GM10266 (cell line): ENCODE data around the gene NXF3.
"Not testable (repeated sequence)": the region's sequence is repeated elsewhere in the genome, so short reads cannot be mapped to it uniquely, and the experiment has no call there.

Experiments used
- DNase-seq: peaks from one replicate; pipeline ENCODE4 v3.0.0; 2012; ENCODE audit errors: extremely low spot score
- TF ChIP-seq, protein P1 (sequence below): IDR thresholded peaks from 2 replicates; pipeline ENCODE4 v1.5.1; 2012; ENCODE audit warnings: mild to moderate bottlenecking, low read depth; ENCODE audit not compliant: control insufficient read depth, insufficient read depth; ENCODE audit errors: missing control alignments

The NXF3 gene, protein sequence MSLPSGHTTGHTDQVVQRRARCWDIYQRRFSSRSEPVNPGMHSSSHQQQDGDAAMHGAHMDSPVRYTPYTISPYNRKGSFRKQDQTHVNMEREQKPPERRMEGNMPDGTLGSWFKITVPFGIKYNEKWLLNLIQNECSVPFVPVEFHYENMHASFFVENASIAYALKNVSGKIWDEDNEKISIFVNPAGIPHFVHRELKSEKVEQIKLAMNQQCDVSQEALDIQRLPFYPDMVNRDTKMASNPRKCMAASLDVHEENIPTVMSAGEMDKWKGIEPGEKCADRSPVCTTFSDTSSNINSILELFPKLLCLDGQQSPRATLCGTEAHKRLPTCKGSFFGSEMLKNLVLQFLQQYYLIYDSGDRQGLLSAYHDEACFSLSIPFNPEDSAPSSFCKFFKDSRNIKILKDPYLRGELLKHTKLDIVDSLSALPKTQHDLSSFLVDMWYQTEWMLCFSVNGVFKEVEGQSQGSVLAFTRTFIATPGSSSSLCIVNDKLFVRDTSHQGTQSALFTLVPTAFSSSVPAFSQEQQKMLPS

DNA sequence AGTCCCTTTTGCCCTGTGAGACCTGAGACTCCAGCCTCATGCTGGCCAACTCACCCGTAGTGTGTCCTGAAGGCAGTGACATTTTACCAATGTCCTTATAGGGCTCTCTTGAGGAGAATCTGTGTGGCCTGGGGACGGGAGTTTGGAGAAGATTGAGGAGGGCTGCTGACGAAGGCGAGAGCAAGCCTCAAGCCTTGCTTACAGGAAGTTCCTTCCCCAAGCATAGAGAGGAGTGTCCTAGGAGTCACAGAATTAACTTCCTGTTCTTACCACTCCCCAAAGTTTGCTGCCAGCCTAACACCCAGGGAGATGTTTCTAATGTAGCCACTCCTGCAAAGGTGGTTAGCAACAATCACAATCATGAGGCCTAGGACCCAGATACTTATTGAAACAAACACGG is at the start of gene NXF3:
Gene NXF3, minus strand, starts transcription at position 202 of the 400 bp plus-strand sequence. Its CDS starts 120 bp downstream, at position 82.
- TF ChIP-seq, protein P1, sequence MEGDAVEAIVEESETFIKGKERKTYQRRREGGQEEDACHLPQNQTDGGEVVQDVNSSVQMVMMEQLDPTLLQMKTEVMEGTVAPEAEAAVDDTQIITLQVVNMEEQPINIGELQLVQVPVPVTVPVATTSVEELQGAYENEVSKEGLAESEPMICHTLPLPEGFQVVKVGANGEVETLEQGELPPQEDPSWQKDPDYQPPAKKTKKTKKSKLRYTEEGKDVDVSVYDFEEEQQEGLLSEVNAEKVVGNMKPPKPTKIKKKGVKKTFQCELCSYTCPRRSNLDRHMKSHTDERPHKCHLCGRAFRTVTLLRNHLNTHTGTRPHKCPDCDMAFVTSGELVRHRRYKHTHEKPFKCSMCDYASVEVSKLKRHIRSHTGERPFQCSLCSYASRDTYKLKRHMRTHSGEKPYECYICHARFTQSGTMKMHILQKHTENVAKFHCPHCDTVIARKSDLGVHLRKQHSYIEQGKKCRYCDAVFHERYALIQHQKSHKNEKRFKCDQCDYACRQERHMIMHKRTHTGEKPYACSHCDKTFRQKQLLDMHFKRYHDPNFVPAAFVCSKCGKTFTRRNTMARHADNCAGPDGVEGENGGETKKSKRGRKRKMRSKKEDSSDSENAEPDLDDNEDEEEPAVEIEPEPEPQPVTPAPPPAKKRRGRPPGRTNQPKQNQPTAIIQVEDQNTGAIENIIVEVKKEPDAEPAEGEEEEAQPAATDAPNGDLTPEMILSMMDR: no peak
- DNase-seq: no peak

DNA sequence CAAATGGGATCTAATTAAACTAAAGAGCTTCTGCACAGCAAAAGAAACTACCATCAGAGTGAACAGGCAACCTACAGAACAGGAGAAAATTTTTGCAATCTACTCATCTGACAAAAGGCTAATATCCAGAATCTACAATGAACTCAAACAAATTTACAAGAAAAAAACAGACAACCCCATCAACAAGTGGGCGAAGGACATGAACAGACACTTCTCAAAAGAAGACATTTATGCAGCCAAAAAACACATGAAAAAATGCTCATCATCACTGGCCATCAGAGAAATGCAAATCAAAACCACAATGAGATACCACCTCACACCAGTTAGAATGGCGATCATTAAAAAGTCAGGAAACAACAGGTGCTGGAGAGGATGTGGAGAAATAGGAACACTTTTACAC is 43.6 kb upstream of the NXF3 start:
- DNase-seq: not testable (repeated sequence)

DNA sequence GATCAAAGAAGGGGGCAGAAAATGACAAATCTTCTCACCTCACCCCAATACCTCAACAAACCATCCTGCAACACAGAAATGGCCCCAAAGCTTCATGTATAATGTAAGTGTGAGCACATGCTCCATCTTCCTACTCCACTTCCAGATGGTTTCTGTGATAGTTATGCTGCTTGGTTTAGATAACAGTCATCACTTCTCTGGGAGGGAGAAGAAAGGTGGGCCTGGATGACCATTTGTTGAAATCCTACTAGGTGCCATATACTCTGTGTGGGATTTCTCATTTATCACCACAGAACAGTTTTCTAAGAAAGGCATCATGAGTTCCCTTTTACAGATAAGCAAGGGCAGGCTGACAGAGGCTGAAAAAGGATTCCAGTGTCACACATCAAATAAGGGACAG is 31.3 kb upstream of the NXF3 start:
- TF ChIP-seq, protein P1: no peak
- DNase-seq: no peak

DNA sequence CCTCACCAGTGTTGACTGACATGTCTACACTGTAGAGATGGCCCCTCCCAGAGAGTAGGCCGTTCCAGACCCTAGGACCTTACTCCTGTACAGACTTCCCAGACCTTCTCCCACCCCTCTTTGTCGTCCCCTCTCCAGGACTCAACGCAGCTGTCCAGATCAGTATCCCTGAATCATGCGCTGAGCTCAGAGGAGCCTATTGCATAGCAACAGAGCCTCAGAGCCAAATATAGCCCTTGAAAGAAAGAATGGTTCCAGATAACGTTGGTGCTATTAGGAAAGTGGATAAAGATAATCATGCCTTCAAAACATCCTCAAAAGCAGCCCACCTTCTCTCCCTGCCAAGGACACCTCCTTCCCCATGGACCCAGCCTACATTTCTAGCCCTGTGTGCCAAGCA is 27.8 kb upstream of the NXF3 start:
- TF ChIP-seq, protein P1: no peak
- DNase-seq: no peak

DNA sequence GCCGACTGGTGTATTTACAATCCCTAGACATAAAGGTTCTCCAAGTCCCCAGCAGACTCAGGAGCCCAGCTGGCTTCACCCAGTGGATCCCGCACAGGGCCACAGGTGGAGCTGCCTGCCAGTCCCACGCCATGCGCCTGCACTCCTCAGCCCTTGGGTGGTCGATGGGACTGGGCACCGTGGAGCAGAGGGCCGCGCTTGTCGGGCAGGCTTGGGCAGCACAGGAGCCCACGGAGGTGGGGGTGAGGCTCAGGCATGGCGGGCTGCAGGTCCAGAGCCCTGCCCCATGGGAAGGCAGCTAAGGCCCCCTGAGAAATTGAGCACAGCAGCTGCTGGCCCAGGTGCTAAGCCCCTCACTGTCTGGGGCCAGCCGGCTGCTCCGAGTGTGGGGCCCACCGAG is 24.0 kb upstream of the NXF3 start:
- not testable (repeated sequence) for DNase-seq

DNA sequence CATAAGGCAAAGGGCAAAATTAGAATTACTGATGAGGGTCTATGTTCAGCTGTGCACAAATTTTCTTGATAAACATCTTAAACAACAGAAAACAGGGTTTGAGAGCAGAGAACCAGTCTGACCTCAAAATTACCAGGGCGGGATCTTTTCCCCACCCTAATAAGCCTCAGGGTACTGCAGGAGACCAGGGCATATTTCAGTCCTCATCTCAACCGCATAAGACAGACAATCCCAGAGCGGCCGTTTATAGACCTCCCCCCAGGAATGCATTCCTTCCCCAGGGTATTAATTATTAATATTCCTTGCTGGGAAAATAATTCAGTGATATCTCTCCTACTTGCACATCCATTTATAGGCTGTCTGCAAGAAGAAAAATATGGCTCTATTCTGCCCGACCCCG is 16.6 kb upstream of the NXF3 start:
- not testable (repeated sequence) for DNase-seq

DNA sequence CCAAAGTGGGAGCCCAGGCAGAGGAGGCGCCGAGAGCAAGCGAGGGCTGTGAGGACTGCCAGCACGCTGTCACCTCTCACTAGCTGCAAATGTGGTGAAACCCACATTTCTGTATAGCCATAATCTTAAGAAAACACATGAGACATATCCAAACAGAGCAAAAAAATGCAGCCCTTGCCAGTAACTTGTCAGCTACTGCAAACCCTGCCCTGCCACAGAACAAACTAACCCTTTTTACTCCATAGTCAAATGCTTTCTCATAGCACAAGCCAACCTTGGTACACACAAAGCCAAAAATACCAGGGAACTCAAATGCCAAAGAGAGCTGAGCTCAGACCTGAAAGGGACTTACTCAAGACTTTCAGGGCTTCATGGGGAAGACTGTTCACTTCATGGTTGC is 14.9 kb upstream of the NXF3 start:
- no peak for DNase-seq
- TF ChIP-seq, protein P1: no peak

DNA sequence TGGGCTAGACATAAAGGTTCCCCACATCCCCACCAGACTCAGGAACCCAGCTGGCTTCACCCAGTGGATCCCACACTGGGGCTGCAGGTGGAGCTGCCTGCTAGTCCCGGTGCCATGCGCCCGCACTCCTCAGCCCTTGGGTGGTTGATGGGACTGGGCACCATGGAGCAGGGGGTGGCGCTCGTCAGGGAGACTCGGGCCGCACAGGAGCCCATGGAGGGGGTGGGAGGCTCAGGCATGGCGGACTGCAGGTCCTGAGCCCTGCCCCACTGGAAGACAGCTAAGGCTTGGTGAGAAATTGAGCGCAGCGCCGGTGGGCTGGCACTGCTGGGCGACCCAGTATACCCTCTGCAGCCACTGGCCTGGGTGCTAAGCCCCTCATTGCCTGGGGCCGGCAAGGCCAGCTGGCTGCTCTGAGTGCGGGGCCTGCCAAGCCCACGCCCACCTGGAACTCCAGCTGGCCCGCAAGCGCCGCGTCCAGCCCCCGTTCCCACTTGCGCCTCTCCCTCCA is 14.3 kb upstream of the NXF3 start:
- DNase-seq: not testable (repeated sequence)

DNA sequence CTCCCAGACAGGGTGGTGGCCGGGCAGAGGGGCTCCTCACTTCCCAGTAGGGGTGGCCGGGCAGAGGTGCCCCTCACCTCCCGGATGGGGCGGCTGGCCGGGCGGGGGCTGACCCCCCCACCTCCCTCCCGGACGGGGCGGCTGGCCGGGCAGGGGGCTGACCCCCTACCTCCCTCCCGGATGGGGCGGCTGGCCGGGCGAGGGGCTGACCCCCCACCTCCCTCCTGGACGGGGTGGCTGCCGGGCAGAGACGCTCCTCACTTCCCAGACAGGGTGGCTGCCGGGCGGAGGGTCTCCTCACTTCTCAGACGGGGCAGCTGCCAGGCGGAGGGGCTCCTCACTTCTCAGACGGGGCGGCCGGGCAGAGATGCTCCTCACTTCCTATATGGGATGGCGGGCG is 11.4 kb upstream of the NXF3 start:
- DNase-seq: not testable (repeated sequence)

DNA sequence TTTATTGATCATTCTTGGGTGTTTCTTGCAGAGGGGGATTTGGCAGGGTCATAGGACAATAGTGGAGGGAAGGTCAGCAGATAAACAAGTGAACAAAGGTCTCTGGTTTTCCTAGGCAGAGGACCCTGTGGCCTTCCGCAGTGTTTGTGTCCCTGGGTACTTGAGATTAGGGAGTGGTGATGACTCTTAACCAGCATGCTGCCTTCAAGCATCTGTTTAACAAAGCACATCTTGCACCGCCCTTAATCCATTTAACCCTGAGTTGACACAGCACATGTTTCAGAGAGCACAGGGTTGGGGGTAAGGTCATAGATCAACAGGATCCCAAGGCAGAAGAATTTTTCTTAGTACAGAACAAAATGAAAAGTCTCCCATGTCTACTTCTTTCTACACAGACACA is 10.9 kb upstream of the NXF3 start:
- DNase-seq: not testable (repeated sequence)
